GM23338 (cell line): ENCODE results near the gene UBXN2A. TPM values are rescaled to one million over a fixed set of nuclear protein-coding genes. Genes with fewer than 3 reads are reported as not detected.

ENCODE experiments used
- EZH2 ChIP-seq: fragments of 200-600 bp; sonication (generic); IDR thresholded peaks from one replicate; pipeline ENCODE4 v1.8.0; 2017; ENCODE audit warnings: antibody characterized with exemption, mild to moderate bottlenecking, low read depth; ENCODE audit not compliant: unreplicated experiment
- JUNB ChIP-seq: IDR thresholded peaks from one replicate; pipeline ENCODE4 v1.6.1; 2016; ENCODE audit warnings: antibody characterized with exemption; ENCODE audit not compliant: unreplicated experiment
- NANOG ChIP-seq: IDR thresholded peaks from 2 replicates; pipeline ENCODE4 v1.6.1; 2016; ENCODE audit warnings: antibody characterized with exemption, borderline replicate concordance
- REST ChIP-seq: IDR thresholded peaks from one replicate; pipeline ENCODE4 v1.6.1; 2018; ENCODE audit warnings: antibody characterized with exemption; ENCODE audit not compliant: unreplicated experiment
- ZNF331 ChIP-seq: fragments of 250-450 bp; sonication (Bioruptor Pico); IDR thresholded peaks from 2 replicates; pipeline ENCODE4 v1.5.0; 2020; ENCODE audit warnings: low read depth, mild to moderate bottlenecking, moderate library complexity
- ZNF462 ChIP-seq: fragments of 250-450 bp; sonication (Bioruptor Pico); IDR thresholded peaks from 2 replicates; pipeline ENCODE4 v1.5.0; 2020; ENCODE audit warnings: mild to moderate bottlenecking, moderate library complexity
- polyA plus RNA-seq: library from polyadenylated mRNA; unstranded; fragments of >200 nt; fragmentation: Nextera tagmentation; extraction: Ambion mirVana; gene quantifications from 2 replicates; pipeline ENCODE4 v1.2.1, GENCODE V29; 2016
- total RNA-seq: library from RNA; depleted of rRNA; stranded (reverse); fragments of >200 nt; shearing (Covaris generic); gene quantifications from 2 replicates; pipeline ENCODE4 v1.2.3, GENCODE V29; 2014

UBXN2A gene
- total and polyA plus RNA-seq, 2 experiments from 2014 or later = 11.5 to 12.1 TPM

GRCh38 chr2:23900541-23901322, 39.5 kb upstream of the UBXN2A start (continued):
- TF ChIP-seq ZNF462 (no peak), ZNF331 (CRISPR knock-in tag) (no peak), EZH2 (no peak), JUNB (no peak), NANOG (no peak), REST (no peak)
